Activated naive CD4-positive, alpha-beta T cell treated with anti-CD3 and anti-CD28 coated beads, Interleukin-2, amount 50 U/mL, for 24 hours (primary cell): ENCODE results near the gene UBE2C.
"Not testable (repeated sequence)": the region's sequence is repeated elsewhere in the genome, so short reads cannot be mapped to it uniquely, and the experiment has no call there.

Experiments
- H3K27ac Mint-ChIP-seq: one replicate; pipeline ENCODE4 v1.8.0; 2021; ENCODE audit warnings: mild to moderate bottlenecking, mixed read lengths
- H3K27me3 Mint-ChIP-seq: one replicate; pipeline ENCODE4 v1.8.0; 2021; ENCODE audit warnings: mixed read lengths
- H3K36me3 Mint-ChIP-seq: one replicate; pipeline ENCODE4 v1.8.0; 2021; ENCODE audit warnings: mixed read lengths
- H3K4me1 Mint-ChIP-seq: one replicate; pipeline ENCODE4 v1.8.0; 2021; ENCODE audit warnings: mixed read lengths
- H3K4me3 Mint-ChIP-seq: one replicate; pipeline ENCODE4 v1.8.0; 2021; ENCODE audit warnings: mild to moderate bottlenecking, mixed read lengths
- H3K9me3 Mint-ChIP-seq: one replicate; pipeline ENCODE4 v1.8.0; 2021; ENCODE audit warnings: mixed read lengths

The UBE2C gene

DNA sequence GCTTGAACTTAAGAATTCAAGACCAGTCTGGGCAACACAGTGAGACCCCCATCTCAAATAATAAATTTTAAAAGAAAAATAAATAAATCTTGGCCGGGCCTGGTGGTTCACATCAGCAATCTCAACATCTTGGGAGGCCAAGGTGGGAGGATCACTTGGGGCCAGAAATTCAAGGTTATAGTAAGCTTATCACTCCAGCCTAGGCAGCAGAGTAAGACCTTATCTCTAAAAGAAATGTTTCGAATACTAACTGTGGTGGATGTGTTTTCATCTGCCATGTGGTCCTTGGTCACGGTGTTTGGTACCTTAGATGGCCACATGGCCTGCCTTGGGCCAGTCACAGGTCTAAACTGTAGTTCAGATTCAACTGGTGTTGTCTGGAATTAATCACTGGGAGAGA lies 5.8 kb downstream of the UBE2C start:
- H3K4me3 Mint-ChIP-seq, result no peak overlapping the region
- no peaks in the 10 kb centered on the region for H3K36me3 Mint-ChIP-seq
- H3K4me1 Mint-ChIP-seq, result peaks cover 5% of the 10 kb centered on the region
- peaks cover 7% of the 10 kb centered on the region for H3K27me3 Mint-ChIP-seq
- H3K27ac Mint-ChIP-seq, result no peak overlapping the region
- H3K9me3 Mint-ChIP-seq, result no peaks in the 10 kb centered on the region

DNA sequence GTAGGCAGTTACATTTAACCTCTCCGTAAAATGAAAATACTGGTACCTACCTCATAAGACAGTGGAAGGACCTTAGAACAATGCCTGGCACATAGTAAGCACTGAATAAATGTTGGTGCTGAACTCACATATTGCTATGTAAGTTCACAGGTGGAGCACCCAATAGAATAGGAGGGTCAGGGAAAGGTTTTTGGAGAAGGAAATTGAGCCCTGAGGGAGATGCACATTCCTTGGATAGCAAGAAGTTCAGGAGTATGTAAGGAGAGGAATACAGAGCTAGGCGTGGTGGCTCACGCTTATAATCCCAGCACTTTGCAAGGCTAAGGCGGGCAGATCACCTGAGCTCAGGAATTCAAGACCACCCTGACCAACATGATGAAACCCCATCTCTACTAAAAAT lies 7.0 kb downstream of the UBE2C start:
- Mint-ChIP-seq H3K4me1 (peaks cover 14% of the 10 kb centered on the region), H3K27me3 (peaks cover 15% of the 10 kb centered on the region), H3K36me3 (no peaks in the 10 kb centered on the region), H3K4me3 (no peak overlapping the region), H3K9me3 (no peaks in the 10 kb centered on the region), H3K27ac (no peak overlapping the region)

DNA sequence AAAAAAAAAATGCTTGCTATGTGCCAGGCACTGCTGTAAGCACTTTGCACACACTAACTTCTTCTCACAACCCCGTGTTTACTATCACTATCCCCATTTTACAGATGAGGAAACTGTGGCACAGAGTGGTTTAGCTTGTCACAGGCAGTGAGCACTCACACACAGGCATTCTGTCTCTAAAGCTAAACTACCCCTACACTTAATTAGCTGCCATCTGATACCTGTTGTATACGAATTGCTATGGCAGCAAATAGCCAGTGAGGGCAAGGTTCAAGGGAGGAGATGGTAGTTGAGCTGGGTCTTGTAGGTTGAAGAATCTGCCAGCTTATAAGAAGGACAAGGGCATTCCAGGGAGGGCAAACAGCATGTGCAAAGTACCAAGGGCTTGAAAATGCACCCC lies 9.5 kb downstream of the UBE2C start:
- Mint-ChIP-seq H3K27ac (no peak overlapping the region), H3K4me1 (peaks cover 18% of the 10 kb centered on the region), H3K4me3 (no peak overlapping the region), H3K9me3 (no peaks in the 10 kb centered on the region), H3K36me3 (no peaks in the 10 kb centered on the region), H3K27me3 (peaks cover 18% of the 10 kb centered on the region)

DNA sequence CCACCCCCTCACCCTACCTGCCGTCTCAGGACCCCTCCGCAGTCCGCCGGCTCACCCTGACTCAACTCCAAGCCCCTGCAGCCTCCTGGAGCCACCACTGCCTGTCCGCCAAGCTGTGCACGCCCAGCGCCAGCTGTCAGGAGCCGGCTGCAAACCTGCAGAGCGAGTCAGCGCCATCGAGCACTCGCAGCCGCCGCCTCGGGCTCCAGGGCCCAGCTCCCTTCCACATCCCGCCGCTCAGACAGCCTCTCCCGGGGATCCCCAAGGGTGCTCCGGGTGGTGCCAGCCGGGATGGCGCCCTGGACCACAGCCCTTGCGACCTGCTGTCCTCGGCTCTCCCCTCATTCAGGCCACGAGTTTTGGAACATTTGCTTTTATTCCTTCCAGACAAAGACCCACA lies 10.4 kb downstream of the UBE2C start:
- no peaks in the 10 kb centered on the region for H3K36me3 Mint-ChIP-seq
- H3K9me3 Mint-ChIP-seq, result no peaks in the 10 kb centered on the region
- peaks cover 18% of the 10 kb centered on the region for H3K27me3 Mint-ChIP-seq
- no peak overlapping the region for H3K27ac Mint-ChIP-seq
- peaks cover 18% of the 10 kb centered on the region for H3K4me1 Mint-ChIP-seq
- no peak overlapping the region for H3K4me3 Mint-ChIP-seq

DNA sequence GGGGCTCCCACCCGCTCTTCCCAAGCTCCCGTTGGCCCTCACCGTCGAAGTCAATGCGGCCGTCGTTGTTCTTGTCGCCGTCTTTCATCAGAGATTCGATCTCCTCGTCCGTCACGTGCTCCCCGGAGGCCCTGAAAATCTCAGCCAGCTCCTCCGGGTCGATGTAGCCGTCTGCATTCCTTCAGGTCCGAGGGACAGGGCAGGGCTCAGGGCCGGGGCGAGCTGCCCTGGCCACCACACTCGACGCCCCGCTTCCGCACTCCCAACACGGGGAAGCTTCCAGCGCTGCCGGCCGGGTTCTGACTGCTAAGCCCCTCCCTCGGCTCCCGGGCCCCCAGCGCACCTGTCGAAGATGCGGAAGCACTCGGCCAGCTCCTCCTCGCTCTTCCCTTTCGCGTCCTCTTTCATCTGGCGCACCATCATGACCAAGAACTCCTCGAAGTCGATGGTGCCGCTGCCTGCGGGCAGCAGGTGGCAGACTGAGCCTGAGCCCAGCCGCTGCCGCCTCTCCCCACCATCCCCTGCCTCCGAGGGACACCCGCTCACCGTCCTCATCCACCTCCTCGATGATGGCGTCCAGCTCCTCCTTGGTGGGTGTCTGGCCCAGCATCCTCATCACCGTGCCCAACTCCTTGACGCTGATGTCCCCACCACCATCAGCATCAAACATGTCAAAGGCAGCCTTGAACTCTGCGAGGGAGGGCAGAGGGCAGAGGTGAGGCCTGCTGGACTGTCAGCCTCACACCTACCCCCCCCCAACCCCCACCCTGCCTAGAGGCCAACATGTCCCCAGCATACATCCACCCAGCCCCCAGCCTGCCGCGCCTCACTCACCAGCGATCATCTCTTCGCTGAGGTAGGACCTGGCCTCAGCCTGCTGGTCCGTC lies 11.7 kb downstream of the UBE2C start:
- H3K27me3 Mint-ChIP-seq, result peaks cover 18% of the 10 kb centered on the region
- H3K27ac Mint-ChIP-seq, result peak overlapping the region; percentile 38
- no peaks in the 10 kb centered on the region for H3K9me3 Mint-ChIP-seq
- peak overlapping the region; percentile 78 for H3K4me3 Mint-ChIP-seq
- peaks cover 18% of the 10 kb centered on the region for H3K4me1 Mint-ChIP-seq
- no peaks in the 10 kb centered on the region for H3K36me3 Mint-ChIP-seq

DNA sequence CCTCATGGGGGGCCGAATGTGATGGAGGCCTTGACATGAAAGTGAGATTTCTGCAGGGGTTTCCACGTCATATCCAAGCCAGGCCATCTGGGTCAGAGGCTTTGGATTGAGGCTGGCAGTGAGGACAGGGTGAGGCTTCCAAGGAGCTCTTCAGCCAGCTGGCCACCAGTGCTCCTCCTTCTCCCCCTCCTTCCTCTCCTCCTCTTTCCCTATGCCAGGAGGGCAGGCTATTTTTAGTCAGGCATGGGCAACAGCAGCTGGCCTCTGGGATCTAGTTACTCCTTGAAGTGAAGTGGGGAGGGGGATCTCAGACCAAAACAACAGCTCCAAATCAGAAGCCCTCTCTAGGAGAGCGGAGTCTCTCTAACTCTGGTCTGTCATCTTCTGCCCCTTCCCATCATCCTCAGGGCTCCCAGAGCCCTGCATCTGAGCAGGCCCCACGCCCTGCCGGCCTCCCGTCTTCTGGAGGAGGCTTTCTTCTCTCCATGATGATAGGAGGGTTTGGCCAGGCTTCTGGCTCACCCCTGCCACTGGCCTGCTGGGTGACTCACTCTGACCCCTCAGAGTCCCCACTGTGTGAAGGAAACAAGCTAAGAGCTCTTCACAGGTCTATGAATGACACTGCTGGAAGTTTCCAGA lies 14.1 kb downstream of the UBE2C start:
- no peaks in the 10 kb centered on the region for H3K36me3 Mint-ChIP-seq
- H3K4me1 Mint-ChIP-seq, result peaks cover 18% of the 10 kb centered on the region
- H3K27ac Mint-ChIP-seq, result no peak overlapping the region

DNA sequence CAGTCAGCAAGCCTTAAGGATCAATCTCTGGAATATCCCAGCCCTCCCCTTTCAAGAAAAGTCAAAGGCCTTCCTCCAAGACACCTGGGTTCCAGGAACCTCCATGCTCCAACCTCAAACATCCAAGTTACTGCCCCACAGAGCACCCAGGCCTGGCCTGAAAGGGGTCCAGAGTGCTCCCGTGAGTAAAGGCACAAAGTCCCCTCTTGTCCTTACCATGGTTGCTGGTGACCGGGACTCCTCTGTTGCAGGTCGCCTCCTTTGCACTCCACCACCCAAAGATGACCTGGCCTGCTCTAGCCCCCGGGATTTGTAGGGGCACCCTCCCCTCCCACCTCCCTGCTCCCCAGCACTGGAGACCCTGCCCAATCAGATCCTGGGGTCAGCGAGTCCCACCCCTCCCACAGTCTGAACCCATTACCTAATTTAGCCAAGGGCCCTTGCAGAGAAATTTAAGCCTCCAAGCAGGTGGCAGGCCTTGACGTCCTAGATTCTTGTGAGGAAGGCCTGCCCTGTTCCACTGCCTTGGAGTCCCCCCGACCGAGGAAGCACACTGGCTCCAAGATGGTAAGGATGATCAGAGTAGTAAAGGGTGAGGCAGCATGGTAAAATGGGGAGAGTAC lies 14.7 kb downstream of the UBE2C start, which contains the start of gene TNNC2:
TSS of gene TNNC2 (minus strand) at position 283 of the 623 bp plus-strand sequence. CDS start at position 219, 64 bp downstream.
- H3K4me3 Mint-ChIP-seq, result no peak within 1 kb of the TSS
- H3K9me3 Mint-ChIP-seq, result no peaks in the 10 kb centered on the region
- no peak within 1 kb of the TSS for H3K27ac Mint-ChIP-seq
- peaks cover 18% of the 10 kb centered on the region for H3K4me1 Mint-ChIP-seq
- no peaks in the 10 kb centered on the region for H3K36me3 Mint-ChIP-seq
- peaks cover 15% of the 10 kb centered on the region for H3K27me3 Mint-ChIP-seq

More for the DNA sequence above, 14.1 kb downstream of the UBE2C start:
- Mint-ChIP-seq H3K27me3 (peaks cover 15% of the 10 kb centered on the region), H3K4me3 (no peak overlapping the region), H3K9me3 (no peaks in the 10 kb centered on the region)

DNA sequence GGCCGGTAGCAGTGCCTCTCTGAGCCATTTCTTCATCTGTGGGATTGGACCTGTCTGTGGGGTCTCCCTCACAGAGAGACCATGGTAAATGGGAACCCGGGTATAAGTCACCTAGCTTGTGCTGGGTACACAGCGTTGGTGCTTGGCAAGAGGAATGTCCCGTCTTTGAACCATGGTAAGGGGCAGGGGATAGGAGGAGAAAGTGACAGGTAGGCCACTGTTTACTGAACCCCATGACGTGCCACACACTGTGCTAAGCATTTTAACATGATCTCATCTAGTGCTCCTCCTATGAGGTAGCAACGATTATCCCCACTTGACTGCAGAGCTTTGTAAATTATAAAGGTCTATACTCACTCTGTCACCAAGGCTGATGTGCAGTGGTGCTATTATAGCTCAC lies 15.3 kb downstream of the UBE2C start:
- Mint-ChIP-seq H3K4me3 (no peak overlapping the region), H3K4me1 (peaks cover 18% of the 10 kb centered on the region), H3K9me3 (no peaks in the 10 kb centered on the region), H3K36me3 (no peaks in the 10 kb centered on the region), H3K27ac (no peak overlapping the region), H3K27me3 (peaks cover 13% of the 10 kb centered on the region)

DNA sequence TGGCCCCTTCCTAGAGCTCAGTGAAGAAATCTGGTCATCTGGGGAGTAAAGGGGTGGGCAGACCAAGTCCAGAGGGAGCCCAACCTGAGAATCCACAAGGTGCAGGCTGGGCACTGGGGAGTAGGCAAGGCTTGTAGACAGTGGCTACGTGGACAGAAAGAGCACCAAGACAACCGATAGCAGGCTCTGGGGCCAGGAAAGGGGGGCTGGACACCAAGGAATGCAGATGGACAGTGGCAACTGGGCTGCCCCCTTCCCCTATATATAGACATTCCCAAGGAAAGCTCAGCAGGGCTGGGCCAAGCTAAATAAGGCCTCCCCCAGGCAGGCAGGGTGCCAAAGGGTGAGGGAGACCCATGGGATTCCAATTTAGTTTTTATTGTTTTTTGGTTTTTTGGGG lies 16.1 kb downstream of the UBE2C start:
- Mint-ChIP-seq H3K27ac (no peak overlapping the region), H3K9me3 (no peaks in the 10 kb centered on the region), H3K36me3 (no peaks in the 10 kb centered on the region), H3K4me1 (peaks cover 21% of the 10 kb centered on the region), H3K27me3 (peaks cover 10% of the 10 kb centered on the region), H3K4me3 (no peak overlapping the region)

DNA sequence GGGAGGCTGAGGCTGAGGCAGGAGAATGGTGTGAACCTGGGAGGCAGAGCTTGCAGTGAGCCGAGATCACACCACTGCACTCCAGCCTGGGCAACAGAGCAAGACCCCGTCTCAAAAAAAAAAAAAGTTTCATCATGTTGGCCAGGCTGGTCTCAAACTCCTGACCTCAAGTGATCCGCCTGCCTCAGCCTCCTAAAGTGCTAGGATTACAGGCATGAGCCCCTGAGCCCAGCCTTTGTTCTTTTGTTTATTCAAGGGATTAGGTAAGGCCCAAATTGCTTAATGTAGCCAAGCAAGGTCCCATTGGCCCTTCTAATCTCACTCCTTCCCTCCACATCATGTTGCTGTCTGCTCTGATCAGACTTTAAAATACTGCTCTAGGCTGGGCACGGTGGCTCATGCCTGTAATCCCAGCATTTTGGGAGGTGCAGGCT lies 17.2 kb downstream of the UBE2C start:
- H3K9me3 Mint-ChIP-seq, H3K27ac Mint-ChIP-seq, H3K27me3 Mint-ChIP-seq, H3K4me3 Mint-ChIP-seq, H3K36me3 Mint-ChIP-seq: not testable (repeated sequence)
- peaks cover 11% of the 10 kb centered on the region for H3K4me1 Mint-ChIP-seq

DNA sequence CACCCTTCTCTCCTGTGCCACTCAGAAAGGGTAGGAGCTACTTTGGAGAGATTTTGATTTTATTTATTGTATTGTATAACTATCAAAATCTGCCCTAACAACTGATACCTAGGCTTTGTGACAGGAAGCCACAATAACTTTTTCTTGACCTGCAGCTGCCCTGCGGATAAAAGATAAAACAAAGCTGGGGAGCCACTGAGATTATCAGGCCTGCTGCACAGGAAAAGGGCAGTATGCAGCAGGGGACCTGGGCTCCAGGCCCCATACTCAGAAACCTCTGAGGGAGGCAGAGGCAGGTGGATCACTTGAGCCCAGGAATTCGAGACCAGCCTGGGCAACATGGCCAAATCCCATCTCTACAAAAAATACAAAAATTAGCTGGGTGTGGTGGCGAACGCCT lies 20.2 kb downstream of the UBE2C start:
- H3K4me3 Mint-ChIP-seq, result peak overlapping the region; percentile 86
- peaks cover 8% of the 10 kb centered on the region for H3K4me1 Mint-ChIP-seq
- no peaks in the 10 kb centered on the region for H3K36me3 Mint-ChIP-seq
- H3K27ac Mint-ChIP-seq, result no peak overlapping the region
- no peaks in the 10 kb centered on the region for H3K27me3 Mint-ChIP-seq
- no peaks in the 10 kb centered on the region for H3K9me3 Mint-ChIP-seq

DNA sequence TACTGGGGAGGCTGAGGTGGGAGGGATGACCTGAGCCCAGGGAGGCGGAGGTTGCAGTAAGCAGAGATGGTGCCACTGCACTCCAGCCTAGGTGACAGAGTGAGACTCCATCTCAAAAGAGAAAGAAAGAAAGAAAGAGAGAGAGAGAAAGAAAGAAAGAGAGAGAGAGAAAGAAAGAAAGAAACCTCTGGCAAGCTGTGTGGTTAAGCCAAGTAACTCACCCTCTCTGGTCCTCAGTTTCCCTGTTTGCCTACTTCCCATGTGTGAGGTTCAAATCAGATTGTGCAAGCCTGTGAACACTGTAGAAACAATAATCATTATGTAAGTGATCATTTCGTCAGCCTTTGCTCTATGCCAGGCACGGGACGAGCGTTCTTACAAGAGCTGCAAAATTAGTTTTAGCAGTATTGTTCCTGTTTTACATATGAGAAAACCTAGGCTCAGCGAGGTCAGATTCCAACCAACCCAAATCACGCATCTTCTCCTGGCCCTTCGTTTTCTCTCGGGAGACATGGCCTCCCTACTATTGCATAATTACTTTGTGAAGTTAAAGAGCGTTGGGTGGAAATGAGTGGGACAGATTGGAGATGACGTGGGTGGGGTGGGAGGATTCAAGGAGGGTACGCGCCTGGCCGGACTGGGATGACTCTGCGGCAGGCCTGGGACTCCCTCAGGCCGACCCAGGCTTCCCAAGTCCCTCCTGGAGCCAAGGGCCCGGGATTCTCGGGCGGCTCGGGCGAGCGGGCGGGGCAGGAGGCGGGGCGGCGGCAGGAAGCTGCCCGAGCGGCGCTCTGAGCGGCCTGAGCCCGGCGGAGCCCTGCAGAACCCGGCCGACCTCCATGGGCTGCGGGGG lies 20.8 kb downstream of the UBE2C start, which contains the start of gene SNX21:
TSS of gene SNX21 (plus strand) at position 770 of the 853 bp plus-strand sequence. CDS start 121 bp downstream, outside the sequence.
- Mint-ChIP-seq H3K27ac (peak within 1 kb of the TSS; percentile 82), H3K4me1 (peaks cover 8% of the 10 kb centered on the region), H3K27me3 (no peaks in the 10 kb centered on the region), H3K36me3 (no peaks in the 10 kb centered on the region), H3K4me3 (peak within 1 kb of the TSS; percentile 86), H3K9me3 (no peaks in the 10 kb centered on the region)

DNA sequence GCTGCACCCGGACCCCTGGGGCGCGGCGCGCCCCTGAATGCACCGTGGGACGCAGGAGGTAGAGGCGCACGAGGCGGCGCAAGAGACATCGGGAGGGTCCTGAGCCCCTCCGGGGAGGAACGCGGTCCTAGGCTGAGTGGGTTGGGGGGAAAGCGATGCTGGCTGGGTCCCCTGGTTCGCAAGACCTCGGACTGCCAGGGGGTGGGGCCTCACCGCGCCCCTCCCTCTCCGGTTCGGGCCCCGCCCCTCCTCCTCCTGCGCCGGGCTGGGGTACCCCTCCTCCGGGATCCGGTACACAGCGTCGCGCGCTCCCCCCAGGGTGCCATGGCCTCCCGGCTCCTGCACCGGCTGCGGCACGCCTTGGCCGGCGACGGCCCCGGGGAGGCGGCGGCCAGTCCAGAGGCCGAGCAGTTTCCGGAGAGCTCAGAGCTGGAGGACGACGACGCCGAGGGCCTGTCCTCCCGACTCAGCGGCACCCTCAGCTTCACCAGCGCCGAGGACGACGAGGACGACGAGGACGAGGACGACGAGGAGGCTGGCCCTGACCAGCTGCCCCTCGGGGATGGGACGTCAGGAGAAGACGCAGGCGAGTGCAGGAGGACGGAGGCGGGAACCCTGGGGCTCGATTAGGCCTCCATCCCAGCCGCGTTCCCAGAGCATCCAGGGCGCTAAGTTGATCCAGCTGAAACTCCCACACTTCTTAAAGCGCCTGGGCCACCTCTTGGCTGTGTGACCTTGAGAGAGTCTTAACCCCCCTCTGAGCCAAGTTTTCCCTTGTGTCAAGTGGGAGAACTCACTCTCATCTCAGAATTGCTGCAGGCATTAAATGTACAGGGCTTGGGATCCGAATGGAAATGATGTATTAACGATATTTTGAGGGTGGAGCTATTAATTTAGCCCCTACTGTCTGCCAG lies 21.7 kb downstream of the UBE2C start:
- Mint-ChIP-seq H3K4me1 (peaks cover 8% of the 10 kb centered on the region), H3K27ac (no peak overlapping the region), H3K9me3 (no peaks in the 10 kb centered on the region), H3K27me3 (no peaks in the 10 kb centered on the region), H3K36me3 (no peaks in the 10 kb centered on the region), H3K4me3 (peak overlapping the region; percentile 58)

DNA sequence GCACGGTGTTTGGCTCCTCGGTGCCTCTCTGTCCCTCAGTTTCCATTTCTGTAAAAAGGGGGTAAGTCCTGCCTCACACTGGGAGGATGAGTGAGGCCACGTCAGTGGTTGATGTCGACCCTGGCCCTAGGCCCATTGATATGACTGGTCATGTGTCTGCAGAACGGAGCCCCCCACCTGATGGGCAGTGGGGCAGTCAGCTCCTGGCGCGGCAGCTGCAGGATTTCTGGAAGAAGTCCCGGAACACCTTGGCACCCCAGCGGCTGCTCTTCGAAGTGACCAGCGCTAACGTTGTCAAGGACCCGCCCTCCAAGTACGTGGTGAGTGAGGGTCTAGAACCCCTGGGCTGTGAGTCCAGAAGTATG lies 22.3 kb downstream of the UBE2C start:
- no peaks in the 10 kb centered on the region for H3K27me3 Mint-ChIP-seq

More for the DNA sequence above, 22.3 kb downstream of the UBE2C start:
- peaks cover 8% of the 10 kb centered on the region for H3K4me1 Mint-ChIP-seq
- H3K9me3 Mint-ChIP-seq, result no peaks in the 10 kb centered on the region
- H3K27ac Mint-ChIP-seq, result no peak overlapping the region
- no peaks in the 10 kb centered on the region for H3K36me3 Mint-ChIP-seq
- H3K4me3 Mint-ChIP-seq, result peak overlapping the region; percentile 58
